ENCODE measurements around the gene SRP9. TPM values are rescaled to one million over a fixed set of nuclear protein-coding genes. Genes with fewer than 3 reads are reported as not detected.
A peak's percentile ranks its signal among the peaks of the same experiment; 100 is the strongest.

Gene SRP9
- total RNA-seq, 4 donors from 2014 or later: 196 to 297 (median 260) TPM

DNA sequence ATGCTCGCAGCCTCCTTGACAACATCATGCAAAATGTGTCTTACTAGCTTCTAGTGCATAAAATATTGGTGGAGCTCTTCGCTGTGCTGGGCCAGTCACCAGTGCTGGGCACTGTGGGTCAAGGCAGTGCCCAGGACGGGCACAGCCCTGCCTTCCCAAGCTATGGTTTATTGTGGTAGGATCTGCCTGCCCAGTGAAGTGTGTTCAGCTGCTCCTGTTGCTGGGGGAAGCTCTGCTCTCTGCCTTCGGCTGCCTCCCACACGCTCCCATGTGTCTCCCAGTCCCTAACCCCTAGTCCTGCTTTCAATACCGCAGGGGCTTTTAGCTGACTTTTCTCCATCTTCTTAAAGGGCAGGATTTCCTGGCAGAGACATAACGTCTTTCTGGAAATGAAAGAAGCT is 48.0 kb downstream of the SRP9 start:
- 52 to 59% methylated on average over 7 of the region's 7 CpGs for WGBS, 2 donors
- H3K9me3 ChIP-seq: no peaks in the 10 kb centered on the region
- peak overlapping the region in 2 of 3 donors; percentile 46 to 58 for H3K27ac ChIP-seq
- TF ChIP-seq POLR2A (IDR thresholded peaks at IDR 0.05): no peak
- TF ChIP-seq, protein P1, sequence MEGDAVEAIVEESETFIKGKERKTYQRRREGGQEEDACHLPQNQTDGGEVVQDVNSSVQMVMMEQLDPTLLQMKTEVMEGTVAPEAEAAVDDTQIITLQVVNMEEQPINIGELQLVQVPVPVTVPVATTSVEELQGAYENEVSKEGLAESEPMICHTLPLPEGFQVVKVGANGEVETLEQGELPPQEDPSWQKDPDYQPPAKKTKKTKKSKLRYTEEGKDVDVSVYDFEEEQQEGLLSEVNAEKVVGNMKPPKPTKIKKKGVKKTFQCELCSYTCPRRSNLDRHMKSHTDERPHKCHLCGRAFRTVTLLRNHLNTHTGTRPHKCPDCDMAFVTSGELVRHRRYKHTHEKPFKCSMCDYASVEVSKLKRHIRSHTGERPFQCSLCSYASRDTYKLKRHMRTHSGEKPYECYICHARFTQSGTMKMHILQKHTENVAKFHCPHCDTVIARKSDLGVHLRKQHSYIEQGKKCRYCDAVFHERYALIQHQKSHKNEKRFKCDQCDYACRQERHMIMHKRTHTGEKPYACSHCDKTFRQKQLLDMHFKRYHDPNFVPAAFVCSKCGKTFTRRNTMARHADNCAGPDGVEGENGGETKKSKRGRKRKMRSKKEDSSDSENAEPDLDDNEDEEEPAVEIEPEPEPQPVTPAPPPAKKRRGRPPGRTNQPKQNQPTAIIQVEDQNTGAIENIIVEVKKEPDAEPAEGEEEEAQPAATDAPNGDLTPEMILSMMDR (IDR thresholded peaks at IDR 0.05): no peak
- intact Hi-C loops (cut with DNase I): no loop called here
- peaks cover 0 to 17% of the 10 kb centered on the region in 2 donors for H3K36me3 ChIP-seq
- peaks cover 48 to 53% of the 10 kb centered on the region in 2 donors for H3K4me1 ChIP-seq
- DNase-seq: no peak
- no peak overlapping the region for H3K4me3 ChIP-seq (replicated peaks in 1 of 3)
- H3K27me3 ChIP-seq: no peaks in the 10 kb centered on the region

DNA sequence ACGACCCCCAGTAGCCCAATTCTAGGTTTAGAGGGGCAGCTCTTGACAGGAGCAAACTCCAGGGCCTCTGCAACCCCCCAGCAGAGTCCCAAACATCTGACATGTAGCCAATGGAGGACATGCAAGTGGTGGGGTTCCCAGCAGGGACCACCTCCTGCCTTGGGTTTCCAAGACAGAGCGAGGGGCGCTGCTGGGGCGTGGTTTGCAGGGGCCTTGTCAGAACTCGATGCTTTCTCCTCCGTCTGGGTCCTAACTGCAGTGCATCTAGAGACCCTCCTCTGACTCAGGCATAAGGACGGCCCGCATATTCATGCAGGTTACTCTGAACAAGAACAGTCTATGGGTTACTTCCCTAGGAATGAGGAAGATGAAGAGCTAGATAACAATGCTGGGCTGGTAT is 49.5 kb downstream of the SRP9 start:
- 92 to 100% methylated on average over 3 to 8 of the region's 8 CpGs for WGBS, 2 donors
- no peak for DNase-seq
- no peaks in the 10 kb centered on the region for H3K9me3 ChIP-seq
- peaks cover 9 to 30% of the 10 kb centered on the region in 2 donors for H3K36me3 ChIP-seq
- intact Hi-C loops (cut with DNase I): no loop called here
- peaks cover 36 to 39% of the 10 kb centered on the region in 2 donors for H3K4me1 ChIP-seq
- H3K27me3 ChIP-seq: no peaks in the 10 kb centered on the region
- no peak overlapping the region for H3K4me3 ChIP-seq (replicated peaks in 1 of 3)
- TF ChIP-seq, protein P1 (IDR thresholded peaks at IDR 0.05): no peak
- TF ChIP-seq POLR2A (IDR thresholded peaks at IDR 0.05): no peak
- H3K27ac ChIP-seq: peak overlapping the region in 1 of 3 donors; percentile 58

DNA sequence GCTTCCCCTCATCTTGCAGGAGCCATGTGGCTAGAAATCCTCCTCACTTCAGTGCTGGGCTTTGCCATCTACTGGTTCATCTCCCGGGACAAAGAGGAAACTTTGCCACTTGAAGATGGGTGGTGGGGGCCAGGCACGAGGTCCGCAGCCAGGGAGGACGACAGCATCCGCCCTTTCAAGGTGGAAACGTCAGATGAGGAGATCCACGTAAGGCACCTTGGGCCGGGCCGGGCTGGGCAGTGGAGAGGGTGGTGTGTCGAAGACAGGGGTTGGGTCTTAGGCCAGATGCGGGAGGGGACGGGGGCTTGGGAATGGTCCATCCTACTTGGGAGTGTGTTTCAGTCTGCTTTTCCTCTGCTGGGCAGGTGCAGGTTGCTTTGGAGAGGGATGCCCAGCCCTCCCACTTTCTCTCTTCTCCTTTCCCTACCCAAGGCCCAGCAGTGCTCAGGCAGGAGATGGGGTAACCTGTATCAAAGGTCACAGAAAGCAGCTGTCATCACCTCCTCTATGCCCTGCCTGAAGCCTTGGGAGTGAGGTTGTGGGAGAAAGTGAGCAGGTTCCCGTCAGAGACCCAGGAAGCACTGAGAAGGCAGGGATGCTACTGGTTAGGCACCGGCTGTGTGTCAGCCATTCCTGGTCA is 51.2 kb downstream of the SRP9 start:
- H3K4me3 ChIP-seq (replicated peaks in 1 of 3): no peak overlapping the region
- H3K4me1 ChIP-seq: peaks cover 27 to 32% of the 10 kb centered on the region in 2 donors
- H3K9me3 ChIP-seq: no peaks in the 10 kb centered on the region
- no peak for DNase-seq
- H3K27me3 ChIP-seq: no peaks in the 10 kb centered on the region
- no peak overlapping the region for H3K27ac ChIP-seq
- TF ChIP-seq POLR2A (IDR thresholded peaks at IDR 0.05): no peak
- TF ChIP-seq, protein P1 (IDR thresholded peaks at IDR 0.05): no peak
- peaks cover 18 to 40% of the 10 kb centered on the region in 2 donors for H3K36me3 ChIP-seq
- intact Hi-C loops (cut with DNase I): no loop called here
- WGBS, 2 donors: 92 to 93% methylated on average over 14 of the region's 14 CpGs

DNA sequence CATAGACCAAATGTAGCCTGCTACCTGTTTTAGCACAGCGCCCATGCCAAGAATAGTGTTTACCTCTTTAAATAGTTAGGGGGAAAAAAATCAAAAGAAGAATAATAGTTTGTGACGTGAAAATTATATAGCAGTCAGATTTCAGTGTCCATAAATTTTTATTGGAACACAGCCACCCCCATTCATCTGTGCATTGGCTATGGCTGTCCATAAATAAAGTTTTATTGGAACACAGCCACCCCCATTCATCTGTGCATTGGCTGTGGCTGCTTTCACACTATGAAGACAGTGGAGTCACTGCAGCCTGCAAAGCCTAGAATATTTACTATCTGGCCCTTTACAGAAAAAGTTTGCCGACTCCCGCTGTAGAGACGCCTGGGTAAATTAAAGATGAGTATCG is 53.2 kb downstream of the SRP9 start:
- H3K36me3 ChIP-seq: peaks cover 18 to 40% of the 10 kb centered on the region in 2 donors

More for the DNA sequence above, 53.2 kb downstream of the SRP9 start:
- TF ChIP-seq, protein P1 (IDR thresholded peaks at IDR 0.05): no peak
- TF ChIP-seq POLR2A (IDR thresholded peaks at IDR 0.05): no peak
- no peak overlapping the region for H3K27ac ChIP-seq
- H3K9me3 ChIP-seq: no peaks in the 10 kb centered on the region
- intact Hi-C loops (cut with DNase I): no loop called here
- H3K4me3 ChIP-seq (replicated peaks in 1 of 3): no peak overlapping the region
- no peak for DNase-seq
- no peaks in the 10 kb centered on the region for H3K27me3 ChIP-seq
- peaks cover 18 to 27% of the 10 kb centered on the region in 2 donors for H3K4me1 ChIP-seq
- 93 to 95% methylated on average over 6 of the region's 6 CpGs for WGBS, 2 donors
